ENCODE measurements around the gene PLD3. TPM values are rescaled to one million over a fixed set of nuclear protein-coding genes. Genes with fewer than 3 reads are reported as not detected.

The PLD3 gene
- total and polyA plus RNA-seq, 2 donors from 2014 or later: 175 to 207 TPM

DNA sequence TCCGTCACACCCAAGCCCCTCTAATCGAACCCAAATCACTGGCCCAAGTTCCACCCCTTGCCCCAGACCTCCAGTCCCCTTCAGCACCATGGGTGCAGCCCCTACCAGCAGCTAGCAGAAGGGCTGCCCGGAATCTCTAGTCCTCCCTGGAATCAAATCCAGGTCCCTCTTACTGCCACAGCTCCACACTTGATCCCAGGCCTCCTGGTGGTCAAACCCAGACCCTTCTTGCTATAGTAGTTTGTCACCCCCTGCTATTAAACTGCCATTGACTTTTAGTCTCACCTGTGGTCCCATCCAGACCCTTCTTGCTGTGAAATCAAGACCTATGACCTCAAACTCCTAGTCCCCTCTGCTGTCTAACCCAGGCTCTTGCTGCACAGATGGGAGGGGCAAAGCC lies 32.8 kb downstream of the PLD3 start:
- Histone ChIP-seq H3K9me3 (ENCODE audit: control insufficient read depth in 2 of 3, insufficient read depth in 1 of 3, low read length in 3 of 3) (no peaks in the 10 kb centered on the region), H3K9ac (ENCODE audit: low read length in 3 of 3) (no peak overlapping the region), H3K27ac (ENCODE audit: low read depth in 2 of 2, low read length in 2 of 2) (no peak overlapping the region), H3K36me3 (ENCODE audit: control insufficient read depth in 2 of 3, insufficient read depth in 3 of 3, low read length in 3 of 3) (peaks cover 2 to 8% (median 3%) of the 10 kb centered on the region in 3 donors), H3K4me3 (ENCODE audit: low read length in 3 of 3) (no peak overlapping the region), H3K27me3 (ENCODE audit: control insufficient read depth, insufficient read depth, low read length) (no peaks in the 10 kb centered on the region), H3K4me1 (ENCODE audit: control insufficient read depth in 2 of 3, insufficient read depth in 2 of 3, low read depth in 1 of 3, low read length in 3 of 3) (no peaks in the 10 kb centered on the region)
- TF ChIP-seq, protein P1, sequence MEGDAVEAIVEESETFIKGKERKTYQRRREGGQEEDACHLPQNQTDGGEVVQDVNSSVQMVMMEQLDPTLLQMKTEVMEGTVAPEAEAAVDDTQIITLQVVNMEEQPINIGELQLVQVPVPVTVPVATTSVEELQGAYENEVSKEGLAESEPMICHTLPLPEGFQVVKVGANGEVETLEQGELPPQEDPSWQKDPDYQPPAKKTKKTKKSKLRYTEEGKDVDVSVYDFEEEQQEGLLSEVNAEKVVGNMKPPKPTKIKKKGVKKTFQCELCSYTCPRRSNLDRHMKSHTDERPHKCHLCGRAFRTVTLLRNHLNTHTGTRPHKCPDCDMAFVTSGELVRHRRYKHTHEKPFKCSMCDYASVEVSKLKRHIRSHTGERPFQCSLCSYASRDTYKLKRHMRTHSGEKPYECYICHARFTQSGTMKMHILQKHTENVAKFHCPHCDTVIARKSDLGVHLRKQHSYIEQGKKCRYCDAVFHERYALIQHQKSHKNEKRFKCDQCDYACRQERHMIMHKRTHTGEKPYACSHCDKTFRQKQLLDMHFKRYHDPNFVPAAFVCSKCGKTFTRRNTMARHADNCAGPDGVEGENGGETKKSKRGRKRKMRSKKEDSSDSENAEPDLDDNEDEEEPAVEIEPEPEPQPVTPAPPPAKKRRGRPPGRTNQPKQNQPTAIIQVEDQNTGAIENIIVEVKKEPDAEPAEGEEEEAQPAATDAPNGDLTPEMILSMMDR (IDR thresholded peaks at IDR 0.05; ENCODE audit: borderline replicate concordance, extremely low read depth, insufficient read depth): no peak
- DNase-seq (no peak), FAIRE-seq (no peak)
- intact Hi-C loops (cut with DNase I): no loop called here

- H3K36me3 ChIP-seq (ENCODE audit: control insufficient read depth in 2 of 3, insufficient read depth in 3 of 3, low read length in 3 of 3): peaks cover 0 to 3% (median 2%) of the 10 kb centered on the region in 3 donors
- intact Hi-C loops (cut with DNase I): no loop called here
- DNase-seq: no peak
- H3K27me3 ChIP-seq (ENCODE audit: control insufficient read depth, insufficient read depth, low read length): no peaks in the 10 kb centered on the region
- no peak overlapping the region for H3K27ac ChIP-seq (ENCODE audit: low read depth in 2 of 2, low read length in 2 of 2)
- H3K4me1 ChIP-seq (ENCODE audit: control insufficient read depth in 2 of 3, insufficient read depth in 2 of 3, low read depth in 1 of 3, low read length in 3 of 3): no peaks in the 10 kb centered on the region
- H3K4me3 ChIP-seq (ENCODE audit: low read length in 3 of 3): no peak overlapping the region
- no peaks in the 10 kb centered on the region for H3K9me3 ChIP-seq (ENCODE audit: control insufficient read depth in 2 of 3, insufficient read depth in 1 of 3, low read length in 3 of 3)
- TF ChIP-seq, protein P1 (IDR thresholded peaks at IDR 0.05; ENCODE audit: borderline replicate concordance, extremely low read depth, insufficient read depth): no peak
- H3K9ac ChIP-seq (ENCODE audit: low read length in 3 of 3): no peak overlapping the region
- no peak for FAIRE-seq
These were observed 35.3 kb downstream of the PLD3 start for GRCh38 chr19:40383668-40384248.

DNA sequence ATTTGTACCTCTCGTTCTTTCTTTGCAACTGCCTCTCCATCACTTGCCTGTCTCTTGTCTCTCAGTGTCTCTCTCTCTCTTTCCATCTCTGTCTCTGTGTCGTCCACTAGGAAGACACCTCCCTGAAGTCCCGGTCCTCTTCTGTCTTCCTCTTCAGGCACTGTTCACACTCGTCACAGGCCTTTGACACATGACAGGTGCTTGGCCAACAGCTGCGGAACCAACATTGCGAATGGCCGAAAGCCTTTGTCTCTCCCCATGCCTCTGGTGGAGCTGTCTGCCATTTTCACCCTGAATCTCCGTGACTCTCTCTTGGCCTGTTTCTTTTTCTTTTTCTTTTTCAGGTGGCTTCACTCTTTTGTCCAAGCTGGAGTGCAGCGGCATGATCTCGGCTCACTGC lies 38.7 kb downstream of the PLD3 start:
- Histone ChIP-seq H3K27ac (ENCODE audit: low read depth in 2 of 2, low read length in 2 of 2) (no peak overlapping the region), H3K27me3 (ENCODE audit: control insufficient read depth, insufficient read depth, low read length) (no peaks in the 10 kb centered on the region), H3K36me3 (ENCODE audit: control insufficient read depth in 2 of 3, insufficient read depth in 3 of 3, low read length in 3 of 3) (no peaks in the 10 kb centered on the region), H3K9ac (ENCODE audit: low read length in 3 of 3) (no peak overlapping the region), H3K4me1 (ENCODE audit: control insufficient read depth in 2 of 3, insufficient read depth in 2 of 3, low read depth in 1 of 3, low read length in 3 of 3) (no peaks in the 10 kb centered on the region), H3K4me3 (ENCODE audit: low read length in 3 of 3) (no peak overlapping the region), H3K9me3 (ENCODE audit: control insufficient read depth in 2 of 3, insufficient read depth in 1 of 3, low read length in 3 of 3) (no peaks in the 10 kb centered on the region)
- TF ChIP-seq, protein P1 (IDR thresholded peaks at IDR 0.05; ENCODE audit: borderline replicate concordance, extremely low read depth, insufficient read depth): no peak
- FAIRE-seq: no peak
- DNase-seq: no peak
- intact Hi-C loops (cut with DNase I): no loop called here

DNA sequence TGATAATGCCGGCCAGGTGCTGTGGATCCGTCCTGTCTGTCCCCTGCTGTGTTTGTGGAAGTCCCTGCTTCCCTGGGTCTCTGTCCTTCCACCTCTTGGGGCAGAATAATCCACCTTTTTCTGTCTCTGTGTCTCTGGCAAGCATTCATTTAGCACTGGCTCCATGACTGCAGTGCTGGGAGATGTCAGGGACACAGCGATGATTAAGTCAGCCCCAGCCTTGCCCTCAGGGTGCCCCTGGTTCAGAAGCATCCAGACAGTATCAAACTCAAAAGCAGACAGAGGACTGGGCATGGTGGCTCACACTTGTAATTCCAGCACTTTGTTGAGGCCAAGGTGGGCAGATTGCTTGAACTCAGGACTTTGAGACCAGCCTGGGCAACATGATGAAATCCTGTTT lies 40.0 kb downstream of the PLD3 start:
- intact Hi-C loops (cut with DNase I): no loop called here
- H3K27me3 ChIP-seq (ENCODE audit: control insufficient read depth, insufficient read depth, low read length): no peaks in the 10 kb centered on the region
- no peaks in the 10 kb centered on the region for H3K36me3 ChIP-seq (ENCODE audit: control insufficient read depth in 2 of 3, insufficient read depth in 3 of 3, low read length in 3 of 3)
- no peaks in the 10 kb centered on the region for H3K9me3 ChIP-seq (ENCODE audit: control insufficient read depth in 2 of 3, insufficient read depth in 1 of 3, low read length in 3 of 3)
- H3K27ac ChIP-seq (ENCODE audit: low read depth in 2 of 2, low read length in 2 of 2): no peak overlapping the region
- TF ChIP-seq, protein P1 (IDR thresholded peaks at IDR 0.05; ENCODE audit: borderline replicate concordance, extremely low read depth, insufficient read depth): no peak
- FAIRE-seq (no peak), DNase-seq (no peak)
- no peak overlapping the region for H3K4me3 ChIP-seq (ENCODE audit: low read length in 3 of 3)
- H3K9ac ChIP-seq (ENCODE audit: low read length in 3 of 3): no peak overlapping the region
- H3K4me1 ChIP-seq (ENCODE audit: control insufficient read depth in 2 of 3, insufficient read depth in 2 of 3, low read depth in 1 of 3, low read length in 3 of 3): no peaks in the 10 kb centered on the region
